AG04450 (cell line): ENCODE measurements around the gene SPRR4. TPM values are rescaled to one million over a fixed set of nuclear protein-coding genes. Genes with fewer than 3 reads are reported as not detected.

ENCODE experiments used
- CTCF ChIA-PET: fragments of 300-600, 350-600 bp; formaldehyde crosslinking; extraction: SDS; loops from one replicate; lab custom pipeline; 2022; ENCODE audit warnings: antibody characterized with exemption, inconsistent platforms; lab: Charles Lee
- POLR2A ChIA-PET: fragments of 350-600 bp; formaldehyde crosslinking; extraction: SDS; loops from one replicate; lab custom pipeline; 2021; ENCODE audit warnings: antibody characterized with exemption, inconsistent platforms; lab: Yijun Ruan, JAX
- DNase-seq: peaks from one replicate; pipeline ENCODE4 v3.0.0-alpha.2; 2011; ENCODE audit warnings: low read depth, low spot score
- H3K27ac ChIP-seq: one replicate; pipeline ENCODE4 v1.5.1; 2012; ENCODE audit warnings: low read depth, low read length, control low read depth
- H3K27me3 ChIP-seq: one replicate; pipeline ENCODE4 v1.6.0; 2012; ENCODE audit warnings: low read length; ENCODE audit not compliant: control insufficient read depth, insufficient read depth
- H3K4me3 ChIP-seq: 2 replicates; pipeline ENCODE4 v1.5.1; 2011; ENCODE audit warnings: mild to moderate bottlenecking, low read depth, low read length, control low read depth
- H3K9me3 ChIP-seq: 2 replicates; pipeline ENCODE4 v1.5.1; 2012; ENCODE audit warnings: low read length; ENCODE audit not compliant: control insufficient read depth, insufficient read depth
- CTCF ChIP-seq: IDR thresholded peaks from 2 replicates; pipeline ENCODE4 v1.5.1; 2011; ENCODE audit warnings: low read depth, low read length, control low read depth, inconsistent platforms
- polyA plus RNA-seq: library from polyadenylated mRNA; depleted of rRNA; stranded (reverse); fragments of >200 nt; gene quantifications from 2 replicates; pipeline ENCODE4 v1.2.3, GENCODE V29; 2011

SPRR4 gene
- polyA plus RNA-seq, 1 experiment, result not detected

- POLR2A ChIA-PET, result no interaction called here
Measured at GRCh38 chr1:152933196-152933595, 37.3 kb upstream of the SPRR4 start.

GRCh38 chr1:152940614-152941013, 29.8 kb upstream of the SPRR4 start:
- ChIA-PET CTCF (no interaction called here), POLR2A (no interaction called here)
- H3K27ac ChIP-seq, result no peak overlapping the region
- H3K27me3 ChIP-seq, result no peaks in the 10 kb centered on the region
- no peak for DNase-seq
- TF ChIP-seq CTCF, result no peak
- H3K4me3 ChIP-seq, result no peak overlapping the region
- peaks cover 3% of the 10 kb centered on the region; the same call in 1 of the 2 replicates for H3K9me3 ChIP-seq

More at GRCh38 chr1:152933196-152933595, 37.3 kb upstream of the SPRR4 start:
- no peak for DNase-seq
- H3K27me3 ChIP-seq, result no peaks in the 10 kb centered on the region
- H3K4me3 ChIP-seq, result no peak overlapping the region
- H3K9me3 ChIP-seq, result no peaks in the 10 kb centered on the region; the same call in 1 of the 2 replicates
- no peak for TF ChIP-seq CTCF
- H3K27ac ChIP-seq, result no peak overlapping the region
- CTCF ChIA-PET, result no interaction called here

GRCh38 chr1:152941037-152941711, 29.3 kb upstream of the SPRR4 start:
- ChIA-PET POLR2A (no interaction called here), CTCF (no interaction called here)
- DNase-seq, result no peak
- no peak for TF ChIP-seq CTCF
- Histone ChIP-seq H3K27ac (no peak overlapping the region), H3K9me3 (peaks cover 3% of the 10 kb centered on the region; the same call in 1 of the 2 replicates), H3K27me3 (no peaks in the 10 kb centered on the region), H3K4me3 (no peak overlapping the region)

- Histone ChIP-seq H3K4me3 (no peak overlapping the region), H3K9me3 (peaks cover 3% of the 10 kb centered on the region; the same call in 1 of the 2 replicates), H3K27ac (no peak overlapping the region), H3K27me3 (no peaks in the 10 kb centered on the region)
- DNase-seq, result no peak
- POLR2A ChIA-PET, result no interaction called here
- TF ChIP-seq CTCF, result no peak
- CTCF ChIA-PET, result no interaction called here
Measured at GRCh38 chr1:152942161-152942560, 28.3 kb upstream of the SPRR4 start.

GRCh38 chr1:152946248-152946647, 24.2 kb upstream of the SPRR4 start:
- H3K9me3 ChIP-seq, result peaks cover 3% of the 10 kb centered on the region; the same call in 1 of the 2 replicates
- POLR2A ChIA-PET, result no interaction called here
- no peak overlapping the region for H3K4me3 ChIP-seq
- TF ChIP-seq CTCF, result no peak
- CTCF ChIA-PET, result no interaction called here
- DNase-seq, result no peak
- no peaks in the 10 kb centered on the region for H3K27me3 ChIP-seq
- no peak overlapping the region for H3K27ac ChIP-seq
